ENCODE results near the gene CLHC1. TPM values are rescaled to one million over a fixed set of nuclear protein-coding genes. Genes with fewer than 3 reads are reported as not detected.
"Not testable (repeated sequence)": the region's sequence is repeated elsewhere in the genome, so short reads cannot be mapped to it uniquely, and the experiment has no call there.

CLHC1 gene
- total RNA-seq, 4 donors from 2014 or later = 2.3 to 12.5 (median 9.3) TPM

GRCh38 chr2:55230551-55230950 lies 1.5 kb downstream of the CLHC1 start:
- H3K9me3 ChIP-seq = no peaks in the 10 kb centered on the region
- no peaks in the 10 kb centered on the region for H3K27me3 ChIP-seq
- no peak for TF ChIP-seq CTCF (IDR thresholded peaks at IDR 0.05)
- peaks cover 0 to 21% (median 8%) of the 10 kb centered on the region in 3 donors for H3K36me3 ChIP-seq
- 91 to 95% methylated on average over 3 of the region's 3 CpGs for WGBS, 2 donors
- H3K4me3 ChIP-seq = no peak overlapping the region
- H3K27ac ChIP-seq = no peak overlapping the region
- H3K4me1 ChIP-seq = peaks cover 10 to 54% (median 24%) of the 10 kb centered on the region in 3 donors
- intact Hi-C loops (cut with DNase I) = no loop called here
- DNase-seq = no peak

GRCh38 chr2:55229221-55229620 lies 2.9 kb downstream of the CLHC1 start:
- no peak for DNase-seq
- TF ChIP-seq POLR2A (IDR thresholded peaks at IDR 0.05) (no peak), CTCF (IDR thresholded peaks at IDR 0.05) (no peak)
- Histone ChIP-seq H3K27me3 (no peaks in the 10 kb centered on the region), H3K9me3 (no peaks in the 10 kb centered on the region), H3K4me3 (no peak overlapping the region), H3K27ac (no peak overlapping the region), H3K36me3 (peaks cover 0 to 8% (median 0%) of the 10 kb centered on the region in 3 donors), H3K4me1 (peaks cover 9 to 41% (median 16%) of the 10 kb centered on the region in 3 donors)
- intact Hi-C loops (cut with DNase I) = no loop called here
- 93% methylated on average over 2 of the region's 2 CpGs for WGBS, 2 donors

GRCh38 chr2:55228226-55228563 lies 3.9 kb downstream of the CLHC1 start:
- Histone ChIP-seq H3K36me3 (no peaks in the 10 kb centered on the region), H3K27ac (peak overlapping the region in 2 of 4 donors; percentile 54 to 60), H3K9me3 (no peaks in the 10 kb centered on the region), H3K4me1 (peaks cover 0 to 31% (median 6%) of the 10 kb centered on the region in 3 donors), H3K27me3 (no peaks in the 10 kb centered on the region), H3K4me3 (no peak overlapping the region)
- intact Hi-C loops (cut with DNase I) = no loop called here
- DNase-seq = no peak
- TF ChIP-seq CTCF (IDR thresholded peaks at IDR 0.05) (no peak), POLR2A (IDR thresholded peaks at IDR 0.05) (no peak)

- H3K4me3 ChIP-seq; DNase-seq; H3K27me3 ChIP-seq; intact Hi-C loops (cut with DNase I); H3K36me3 ChIP-seq; H3K9me3 ChIP-seq: not testable (repeated sequence)
- WGBS, 2 donors = 73 to 80% methylated on average over 7 of the region's 7 CpGs
- peaks cover 0 to 37% (median 10%) of the 10 kb centered on the region in 3 donors for H3K4me1 ChIP-seq
- H3K27ac ChIP-seq = peak overlapping the region in 2 of 4 donors; percentile 7 to 60
These were observed 4.5 kb downstream of the CLHC1 start for GRCh38 chr2:55227437-55228225.

GRCh38 chr2:55225481-55226020 lies 6.5 kb downstream of the CLHC1 start:
- intact Hi-C loops (cut with DNase I) = no loop called here
- DNase-seq = no peak
- Histone ChIP-seq H3K27ac (no peak overlapping the region), H3K27me3 (no peaks in the 10 kb centered on the region), H3K9me3 (no peaks in the 10 kb centered on the region), H3K4me1 (peaks cover 0 to 28% (median 6%) of the 10 kb centered on the region in 3 donors), H3K4me3 (no peak overlapping the region), H3K36me3 (no peaks in the 10 kb centered on the region)
- WGBS, 2 donors = 87 to 95% methylated on average over 16 to 19 of the region's 19 CpGs
- TF ChIP-seq POLR2A (IDR thresholded peaks at IDR 0.05) (no peak), CTCF (IDR thresholded peaks at IDR 0.05) (no peak)
